Suprapubic skin (tissue), 4 donors: ENCODE results near the gene TMEM135.

ENCODE experiments used
- EP300 ChIP-seq: sonication (generic); formaldehyde crosslinking; IDR thresholded peaks from one replicate; pipeline ENCODE4 v1.6.1; 2017; ENCODE audit warnings: antibody characterized with exemption
- POLR2A ChIP-seq, 2 donors: fragments of 450-650 bp; IDR thresholded peaks; one replicate each; pipeline ENCODE4 v1.6.1; 2017; ENCODE audit warnings: antibody characterized with exemption in 2 of 2, mild to moderate bottlenecking in 2 of 2, moderate library complexity in 2 of 2
- POLR2AphosphoS5 ChIP-seq, 3 donors: sonication (generic); formaldehyde crosslinking; IDR thresholded peaks; one replicate each; pipeline ENCODE4 v1.6.1; 2017; ENCODE audit warnings: antibody characterized with exemption in 3 of 3
- TF ChIP-seq, protein P1 (sequence below), 2 donors: fragments of 200-600 bp in 1 of 2; fragments of 450-650 bp in 1 of 2; sonication (generic) in 1 of 2; IDR thresholded peaks; one replicate each; pipeline ENCODE4 v1.5.1; 2016 to 2019; ENCODE audit warnings: antibody characterized with exemption in 2 of 2, mild to moderate bottlenecking in 1 of 2, moderate library complexity in 1 of 2

DNA sequence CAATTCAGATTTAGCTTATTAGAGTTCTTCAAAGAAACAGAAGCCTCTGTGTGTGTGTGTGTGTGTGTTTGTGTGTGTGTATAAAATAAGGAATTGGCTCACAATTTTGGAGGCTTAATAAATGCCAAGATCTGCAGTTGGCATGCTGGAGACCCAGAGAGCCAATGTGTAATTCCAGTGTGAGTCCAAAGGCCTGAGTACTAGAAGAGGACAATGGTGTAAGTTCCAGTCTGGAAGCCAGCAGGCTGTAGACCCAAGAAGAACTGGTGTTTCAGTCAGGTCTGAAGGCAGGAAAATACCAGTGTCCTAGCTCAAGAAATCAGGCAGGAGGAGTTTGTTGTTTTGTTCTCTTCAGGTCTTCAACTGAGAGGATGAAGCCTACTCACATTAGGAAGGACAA lies 20.0 kb downstream of the TMEM135 start:
- TF ChIP-seq POLR2A (IDR thresholded peaks at IDR 0.05): no peak
- no peak for TF ChIP-seq POLR2AphosphoS5 (IDR thresholded peaks at IDR 0.05)
- TF ChIP-seq, protein P1, sequence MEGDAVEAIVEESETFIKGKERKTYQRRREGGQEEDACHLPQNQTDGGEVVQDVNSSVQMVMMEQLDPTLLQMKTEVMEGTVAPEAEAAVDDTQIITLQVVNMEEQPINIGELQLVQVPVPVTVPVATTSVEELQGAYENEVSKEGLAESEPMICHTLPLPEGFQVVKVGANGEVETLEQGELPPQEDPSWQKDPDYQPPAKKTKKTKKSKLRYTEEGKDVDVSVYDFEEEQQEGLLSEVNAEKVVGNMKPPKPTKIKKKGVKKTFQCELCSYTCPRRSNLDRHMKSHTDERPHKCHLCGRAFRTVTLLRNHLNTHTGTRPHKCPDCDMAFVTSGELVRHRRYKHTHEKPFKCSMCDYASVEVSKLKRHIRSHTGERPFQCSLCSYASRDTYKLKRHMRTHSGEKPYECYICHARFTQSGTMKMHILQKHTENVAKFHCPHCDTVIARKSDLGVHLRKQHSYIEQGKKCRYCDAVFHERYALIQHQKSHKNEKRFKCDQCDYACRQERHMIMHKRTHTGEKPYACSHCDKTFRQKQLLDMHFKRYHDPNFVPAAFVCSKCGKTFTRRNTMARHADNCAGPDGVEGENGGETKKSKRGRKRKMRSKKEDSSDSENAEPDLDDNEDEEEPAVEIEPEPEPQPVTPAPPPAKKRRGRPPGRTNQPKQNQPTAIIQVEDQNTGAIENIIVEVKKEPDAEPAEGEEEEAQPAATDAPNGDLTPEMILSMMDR (IDR thresholded peaks at IDR 0.05): no peak
- no peak for TF ChIP-seq EP300
